ENCODE data around the gene VEGFC.

Gene VEGFC

DNA sequence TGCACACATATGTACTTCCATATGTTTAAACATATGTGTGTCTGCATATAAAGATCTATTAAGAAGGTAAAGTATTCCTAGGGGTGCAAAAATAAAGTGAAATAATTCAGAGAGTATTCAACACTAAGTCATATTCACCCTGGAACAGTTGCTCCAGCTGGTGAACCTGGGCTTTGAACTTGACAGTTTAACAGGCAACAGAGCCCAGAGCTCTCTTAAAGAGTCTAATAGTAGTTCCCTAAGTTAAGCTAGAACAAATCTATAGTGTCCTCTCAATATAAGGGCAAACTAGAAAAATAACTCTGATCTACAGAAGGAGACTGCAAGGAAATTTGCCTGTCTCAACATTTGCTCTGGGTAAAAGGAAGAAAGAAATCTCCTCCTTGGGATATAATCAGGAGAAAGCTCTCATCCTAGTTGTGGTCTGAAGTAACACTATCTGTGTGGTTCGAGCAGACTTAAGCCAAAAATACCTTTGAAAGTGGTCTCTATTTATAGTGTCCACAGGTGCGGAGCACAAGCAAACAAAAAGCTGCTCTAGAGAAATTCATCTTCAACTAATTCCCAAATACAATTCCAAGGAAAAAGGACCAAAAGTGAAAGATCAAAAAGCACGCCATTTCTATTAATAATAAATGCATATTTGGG is 29.9 kb downstream of the VEGFC start:
- DNase-seq: no peak

DNA sequence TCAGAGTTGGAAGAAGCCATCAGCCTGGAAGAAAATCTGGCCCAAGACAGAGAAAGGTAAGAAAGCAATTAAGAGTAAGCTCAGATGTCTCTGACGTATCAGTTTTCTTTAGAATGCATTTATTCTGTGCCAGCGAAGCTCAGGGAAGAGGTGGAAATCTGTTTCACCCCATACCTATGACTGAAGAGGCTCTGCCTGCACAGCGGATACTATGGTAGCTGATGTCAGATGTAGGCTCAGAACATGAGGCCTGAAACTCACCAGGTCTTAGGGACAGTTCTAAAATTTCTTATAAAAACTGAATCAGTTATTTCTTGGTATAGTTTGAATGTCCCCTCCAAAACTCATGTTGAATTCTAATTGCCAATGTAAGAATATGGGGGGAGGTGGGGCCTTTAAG is 30.9 kb downstream of the VEGFC start:
- no peak for DNase-seq

DNA sequence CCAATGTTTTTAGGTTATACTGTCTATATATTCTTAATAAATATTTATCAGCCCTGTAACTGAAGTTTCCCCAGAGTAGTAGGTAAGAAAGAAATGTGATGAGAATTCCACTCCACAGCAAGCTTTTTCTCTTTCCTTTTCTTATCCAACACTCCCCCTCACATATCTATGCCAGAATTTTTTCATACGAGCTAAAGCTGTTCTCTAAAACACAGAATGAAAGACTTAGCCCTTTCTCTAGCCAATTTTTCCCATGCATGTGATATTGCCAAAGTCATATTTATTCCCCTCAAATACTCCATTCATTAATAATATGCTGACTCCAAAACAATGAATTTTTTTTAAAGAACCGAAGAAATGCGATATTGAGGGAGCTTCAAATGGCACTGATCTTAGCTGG is 32.3 kb downstream of the VEGFC start:
- DNase-seq: no peak

DNA sequence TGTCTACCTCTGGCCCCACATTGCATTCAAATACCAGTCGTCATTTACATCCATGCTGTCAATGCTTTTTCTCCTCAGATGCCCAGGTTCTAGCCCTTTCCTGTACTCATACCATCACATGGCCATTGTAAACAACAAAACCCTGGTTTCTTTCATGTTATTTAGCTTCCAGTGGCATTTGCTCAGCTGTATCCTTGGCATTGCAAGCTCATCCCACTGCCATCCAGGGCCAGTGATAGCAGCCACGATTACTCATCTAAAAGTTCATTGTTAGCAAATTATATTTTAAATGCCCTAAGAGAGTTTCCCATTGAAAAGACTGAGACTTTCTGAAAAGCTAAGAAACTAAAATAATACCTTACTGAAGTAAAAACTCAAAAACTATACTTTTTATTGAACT is 34.0 kb downstream of the VEGFC start:
- no peak for DNase-seq

DNA sequence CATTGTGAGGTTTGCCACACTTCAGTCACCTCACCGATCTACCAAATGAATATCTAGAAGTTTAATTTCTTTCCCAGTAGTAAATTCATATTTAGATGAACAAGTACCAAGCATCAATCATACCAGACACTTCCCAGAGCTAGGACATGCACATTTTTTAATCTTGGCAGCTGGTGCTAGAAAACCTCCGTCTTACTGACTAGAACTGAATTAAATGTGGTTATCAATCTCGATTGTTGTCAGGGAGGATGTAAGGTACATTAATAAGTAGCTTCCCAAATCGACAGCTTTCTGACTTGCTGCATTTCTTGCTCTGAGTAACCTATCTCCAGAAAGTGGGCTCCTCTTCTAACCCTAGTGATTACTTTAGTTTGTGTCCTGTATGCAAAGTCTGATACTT is 34.4 kb downstream of the VEGFC start:
- DNase-seq: no peak

DNA sequence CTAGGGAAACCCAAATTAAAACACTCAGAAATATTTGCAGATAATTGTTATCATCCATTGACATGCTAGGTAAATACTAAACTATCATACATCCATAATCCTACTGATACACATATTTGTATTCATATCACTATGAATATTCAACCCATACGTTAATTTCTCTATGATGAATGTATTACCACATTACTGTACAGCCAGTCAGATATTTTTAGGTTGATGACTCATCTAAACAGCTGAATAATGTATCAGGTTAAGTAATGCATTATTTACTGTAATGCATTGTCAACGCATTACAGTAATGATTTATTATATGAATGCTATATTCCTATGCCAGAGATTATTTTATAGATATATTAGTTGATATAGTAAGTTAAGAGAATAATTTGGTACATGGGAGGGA is 37.1 kb downstream of the VEGFC start:
- DNase-seq: no peak

DNA sequence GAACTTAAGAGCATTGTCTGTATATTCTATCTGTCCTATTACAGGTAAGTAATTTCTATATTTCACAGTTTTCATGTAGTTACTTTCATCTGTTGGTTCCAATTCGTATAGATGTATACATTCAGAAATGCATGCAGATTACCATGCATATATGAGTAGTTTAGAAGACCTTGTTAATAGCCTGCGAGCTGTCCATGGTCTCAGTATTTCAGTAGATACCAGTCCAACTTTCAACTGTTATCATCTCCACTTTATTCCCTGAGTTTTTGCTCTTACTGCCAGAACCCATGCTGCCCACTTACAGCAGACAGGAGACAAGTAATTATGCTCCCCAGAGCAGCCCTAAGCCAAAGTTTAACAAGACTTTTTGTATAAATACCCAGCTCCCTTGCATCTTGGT is 37.7 kb downstream of the VEGFC start:
- no peak for DNase-seq

DNA sequence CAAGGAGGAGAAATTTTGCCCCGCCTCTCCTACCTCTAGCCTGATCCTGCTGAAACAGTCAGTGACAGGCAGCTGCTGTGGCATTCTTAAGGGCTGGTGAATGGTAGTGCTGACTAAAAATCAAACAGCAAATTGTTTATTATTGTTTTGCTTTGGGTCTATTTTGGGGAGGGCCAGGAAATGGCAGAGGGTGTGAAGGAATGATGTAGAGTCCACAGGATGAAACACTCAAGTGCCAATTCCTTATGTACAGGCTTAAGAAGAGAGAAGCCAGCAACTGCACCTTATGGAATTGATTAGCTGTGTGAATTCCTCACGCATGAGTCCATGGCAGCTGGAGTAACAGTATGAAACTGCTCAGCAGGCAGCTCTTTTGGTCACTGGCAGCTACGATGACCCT is 39.7 kb downstream of the VEGFC start:
- DNase-seq: no peak

DNA sequence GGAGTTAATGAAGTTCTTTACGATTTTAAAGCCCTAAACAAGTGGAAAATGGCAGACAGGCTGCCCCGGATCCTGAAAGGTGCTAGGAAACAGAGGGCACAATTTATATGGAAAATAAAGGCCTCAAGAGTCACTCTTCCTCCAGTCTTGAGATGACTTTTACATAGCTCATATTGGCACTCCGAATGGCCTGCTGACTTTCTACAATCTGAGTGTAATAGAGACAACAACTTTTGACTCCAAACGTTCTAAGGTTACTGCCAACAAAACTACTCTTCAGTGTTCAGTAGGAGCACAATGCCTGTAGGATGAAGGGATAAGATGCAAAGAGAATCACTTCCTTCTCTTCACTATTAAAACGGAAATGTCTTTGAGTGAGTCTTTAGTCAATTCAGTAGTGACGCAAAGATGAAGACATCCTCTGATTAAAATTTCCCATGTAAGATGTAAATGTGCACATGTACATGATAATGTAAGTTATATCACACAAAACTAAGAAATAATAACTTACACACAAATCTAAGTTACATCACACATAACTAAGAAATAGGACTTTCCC is 40.5 kb downstream of the VEGFC start:
- no peak for DNase-seq

DNA sequence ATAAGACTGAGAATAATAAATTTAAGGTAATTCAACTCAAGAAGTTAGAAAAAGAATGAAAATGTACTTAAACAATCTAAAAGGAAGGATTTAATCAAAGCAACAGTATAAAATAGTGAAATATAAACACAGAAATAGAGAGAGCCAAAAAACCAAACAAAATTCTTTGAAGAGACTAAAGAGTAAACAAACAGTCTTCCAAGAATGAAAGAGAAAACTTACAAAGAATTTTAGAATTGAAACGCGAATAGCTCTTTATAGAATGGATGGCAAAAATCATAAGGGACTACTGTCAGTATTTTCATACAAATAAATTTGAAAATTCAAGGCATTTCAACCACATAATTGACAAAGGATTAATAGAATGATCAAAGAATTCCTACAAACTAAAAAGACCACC is 41.7 kb downstream of the VEGFC start:
- DNase-seq: no peak

DNA sequence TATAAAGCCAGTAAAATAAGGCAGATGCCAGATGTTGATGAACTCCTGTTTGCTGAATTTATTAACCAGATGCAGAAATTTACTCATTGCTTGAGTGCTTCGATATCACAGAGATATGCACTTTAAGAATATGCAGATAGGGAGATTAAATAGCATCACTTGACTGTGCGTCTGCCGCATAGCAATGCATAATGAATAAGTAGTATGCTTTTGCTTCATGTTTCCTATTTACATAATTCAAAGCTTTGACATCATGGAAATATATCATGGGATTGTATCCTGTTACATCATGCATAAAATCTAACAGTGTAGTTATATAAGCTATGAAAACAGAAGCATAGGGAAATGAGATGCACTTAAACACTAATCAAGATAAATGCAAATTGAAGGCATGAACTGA is 45.9 kb downstream of the VEGFC start:
- no peak for DNase-seq

DNA sequence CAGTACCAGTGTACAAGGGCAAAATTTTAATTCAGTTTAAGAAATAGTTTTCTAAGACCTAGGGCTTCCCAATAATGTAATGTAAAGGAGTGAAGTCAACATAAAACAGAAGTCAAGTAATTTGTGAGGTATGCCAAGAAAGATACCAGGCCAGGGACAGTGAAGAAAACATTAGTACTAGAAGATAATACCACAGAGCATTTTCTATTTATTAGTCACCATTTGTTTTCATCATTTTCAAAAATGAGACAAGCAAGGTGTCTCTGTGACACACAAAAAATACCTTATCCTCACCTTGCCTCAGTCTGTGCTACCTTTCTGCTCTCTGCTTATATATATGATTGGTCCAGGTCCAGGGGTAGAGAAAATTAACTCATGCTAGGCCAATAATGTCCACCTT is 46.8 kb downstream of the VEGFC start:
- no peak for DNase-seq

DNA sequence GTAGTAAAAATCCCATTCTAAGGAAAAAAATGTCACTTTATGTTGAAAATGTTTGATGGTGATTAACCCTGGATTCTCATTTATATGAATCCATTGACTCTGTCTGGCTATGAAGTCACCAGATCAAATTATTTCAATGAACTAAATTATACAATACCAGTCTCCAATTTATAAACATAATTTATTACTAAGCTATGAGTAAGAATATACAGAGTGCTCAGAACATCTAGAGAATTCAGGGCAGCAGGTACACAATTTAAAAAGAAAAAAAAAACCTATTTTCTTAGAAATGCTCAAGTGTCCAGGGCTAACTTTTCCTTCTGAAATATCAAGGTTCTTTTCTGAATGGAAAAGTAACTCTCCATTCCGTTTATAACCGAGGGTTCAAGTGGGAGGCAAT is 48.6 kb downstream of the VEGFC start:
- DNase-seq: no peak

DNA sequence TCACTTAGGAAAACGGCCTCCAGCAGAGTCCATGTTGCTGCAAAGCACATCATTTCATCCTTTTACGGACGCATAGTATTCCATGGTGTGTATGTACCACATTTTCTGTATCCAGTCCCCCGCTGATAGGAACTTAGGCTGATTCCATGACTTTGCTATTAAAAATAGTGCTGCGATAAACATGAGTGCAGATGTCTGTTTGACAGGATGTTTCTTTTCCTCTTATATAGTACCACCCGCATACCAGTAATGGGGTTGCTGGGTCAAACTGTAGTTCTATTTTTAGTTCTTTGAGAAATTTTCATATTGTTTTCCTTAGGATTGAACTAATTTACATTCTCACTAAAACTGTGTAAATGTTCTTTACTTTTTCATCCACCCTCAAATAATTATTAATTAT is 50.5 kb downstream of the VEGFC start:
- no peak for DNase-seq

DNA sequence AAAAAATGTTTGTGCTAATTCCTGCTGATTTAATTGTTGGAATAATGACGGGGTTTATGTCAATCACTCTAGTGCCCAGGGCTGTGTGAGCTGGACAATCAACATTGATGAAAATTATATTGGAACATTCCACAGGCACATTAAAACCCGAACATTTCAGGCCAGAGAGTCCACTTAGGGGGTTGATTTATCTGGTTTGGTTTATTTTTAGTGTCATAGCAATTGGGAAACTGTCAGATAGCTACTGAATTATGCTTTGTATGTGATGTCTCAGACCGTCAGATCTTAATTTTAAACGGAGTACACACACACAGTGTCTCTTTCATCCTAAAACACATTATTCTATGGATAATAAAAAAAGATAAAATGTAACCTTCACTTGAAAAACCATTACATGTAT is 51.5 kb downstream of the VEGFC start:
- no peak for DNase-seq

DNA sequence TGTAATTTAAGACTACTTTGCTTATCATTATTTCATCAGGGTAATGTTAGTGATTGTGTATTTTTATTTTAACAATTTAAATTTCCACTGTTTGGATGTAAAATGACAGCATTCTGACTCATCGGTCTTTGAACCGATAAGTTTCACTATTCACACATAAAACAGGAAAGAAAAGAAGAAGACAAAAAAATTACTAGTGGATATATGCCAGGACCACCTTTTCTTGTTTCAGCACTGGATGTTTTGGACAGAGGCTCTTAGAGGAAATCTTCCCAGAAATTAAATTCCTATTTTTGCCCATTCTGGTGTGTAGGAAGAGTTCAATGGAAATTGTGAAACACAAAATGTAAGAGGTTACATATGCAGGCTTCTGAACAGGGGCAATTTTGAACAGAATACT is 57.4 kb downstream of the VEGFC start:
- no peak for DNase-seq

DNA sequence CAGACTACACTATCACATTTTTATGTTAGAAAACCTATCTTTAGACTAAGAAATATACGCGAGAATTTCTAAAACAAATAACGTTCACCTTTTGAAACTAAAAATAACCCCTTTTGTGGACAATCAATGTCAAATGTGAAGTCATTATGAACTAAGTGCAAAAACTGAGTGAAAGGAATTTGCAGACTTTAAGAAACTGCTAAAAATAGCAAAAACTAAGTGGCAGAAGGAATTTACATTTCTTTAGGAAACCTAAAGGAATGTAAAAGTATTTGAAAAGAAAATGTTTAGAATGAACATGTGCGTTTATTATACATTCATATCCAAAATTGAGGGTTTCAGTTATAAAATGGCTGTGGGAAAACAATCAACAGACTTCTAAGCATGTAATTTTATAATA is 58.3 kb downstream of the VEGFC start:
- DNase-seq: no peak

DNA sequence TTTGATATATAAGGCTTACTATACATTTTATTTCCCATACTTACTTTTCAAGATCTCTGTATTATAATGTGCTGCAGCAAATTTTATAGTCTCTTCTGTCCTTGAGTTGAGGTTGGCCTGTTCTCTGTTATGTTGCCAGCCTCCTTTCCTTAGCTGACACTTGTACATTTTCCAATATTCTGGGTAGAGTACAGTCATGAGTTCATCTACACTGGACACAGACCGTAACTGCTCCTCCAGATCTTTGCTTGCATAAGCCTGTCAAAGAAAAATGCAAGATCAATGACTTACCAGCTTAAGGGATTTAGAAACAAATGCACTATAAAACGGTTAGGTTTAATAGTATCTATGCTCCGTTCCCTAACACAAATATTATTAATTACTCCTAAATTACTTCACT is 63.2 kb downstream of the VEGFC start:
- no peak for DNase-seq

DNA sequence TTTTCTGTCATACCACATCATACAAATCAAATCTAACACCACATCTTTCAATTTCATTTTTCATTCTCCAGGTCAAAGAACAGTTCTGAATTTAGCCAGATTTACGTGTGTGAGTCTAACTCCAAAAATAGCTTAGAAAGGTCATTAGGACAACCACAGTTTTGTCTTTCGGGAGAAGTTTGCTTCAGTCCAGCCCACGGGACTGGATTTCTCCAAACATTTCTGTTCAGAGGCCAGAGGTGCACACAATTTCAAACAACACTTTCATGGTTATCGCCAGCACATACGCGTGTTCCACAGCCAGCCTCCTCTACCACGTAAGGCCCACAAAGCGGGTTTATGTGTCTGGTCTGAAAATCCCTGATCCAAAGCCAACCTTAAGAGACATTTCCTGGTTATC is 65.9 kb downstream of the VEGFC start:
- no peak for DNase-seq

DNA sequence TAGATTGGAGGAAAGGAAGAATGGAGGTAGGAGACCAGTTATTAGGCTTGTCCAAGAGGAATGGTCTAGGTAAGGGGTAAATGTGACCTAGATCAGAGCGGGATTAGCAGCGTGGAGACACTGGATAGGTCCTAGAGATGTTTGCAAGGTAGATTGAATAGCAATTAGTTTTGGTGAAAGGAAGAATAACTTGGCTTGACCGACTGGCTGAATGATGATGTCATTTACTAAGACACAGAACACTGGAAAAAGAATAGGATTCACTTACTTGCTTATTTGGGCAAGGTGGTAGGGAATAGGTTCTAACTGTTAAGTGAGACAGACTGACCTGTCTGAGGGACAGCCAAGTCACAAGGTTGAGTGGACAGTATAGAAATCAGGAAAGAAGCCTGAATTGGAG is 71.3 kb downstream of the VEGFC start:
- DNase-seq: no peak

DNA sequence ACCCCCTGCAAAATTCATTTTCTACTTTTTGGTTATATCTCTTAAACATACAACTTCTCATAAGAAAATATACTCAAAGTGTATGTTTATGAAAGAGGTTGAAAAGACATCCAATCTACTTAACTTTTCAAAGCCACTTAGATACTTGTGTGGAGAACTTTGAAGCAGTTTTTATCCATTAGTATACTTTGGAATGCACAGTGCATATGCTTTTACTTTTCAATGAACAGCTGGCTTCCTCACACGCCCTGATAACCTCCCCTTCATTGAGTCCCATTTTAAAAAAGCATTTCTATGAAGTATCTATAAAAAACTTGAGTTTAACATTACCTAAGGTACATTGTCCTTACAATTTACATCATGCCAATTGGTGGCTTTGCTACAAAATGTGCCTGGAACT is 73.8 kb downstream of the VEGFC start:
- DNase-seq: no peak

DNA sequence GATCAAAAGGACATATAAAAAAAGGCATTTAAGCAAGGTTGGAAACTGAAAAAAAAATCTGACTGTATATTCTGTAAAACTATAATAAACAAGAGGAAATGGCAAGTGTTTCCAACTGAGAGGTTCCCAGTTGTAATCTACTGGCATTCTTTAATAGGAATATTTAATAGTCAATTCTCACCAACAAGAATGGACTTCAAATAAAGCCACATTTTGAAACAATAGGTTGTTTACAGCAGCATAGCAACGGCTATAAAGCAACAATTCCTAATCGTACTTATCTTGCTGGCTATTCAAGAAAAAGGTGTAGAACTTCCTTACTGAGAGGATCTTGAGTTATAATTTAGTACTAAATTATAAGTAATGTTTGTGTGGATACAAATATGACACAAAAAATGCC is 75.5 kb downstream of the VEGFC start:
- no peak for DNase-seq

DNA sequence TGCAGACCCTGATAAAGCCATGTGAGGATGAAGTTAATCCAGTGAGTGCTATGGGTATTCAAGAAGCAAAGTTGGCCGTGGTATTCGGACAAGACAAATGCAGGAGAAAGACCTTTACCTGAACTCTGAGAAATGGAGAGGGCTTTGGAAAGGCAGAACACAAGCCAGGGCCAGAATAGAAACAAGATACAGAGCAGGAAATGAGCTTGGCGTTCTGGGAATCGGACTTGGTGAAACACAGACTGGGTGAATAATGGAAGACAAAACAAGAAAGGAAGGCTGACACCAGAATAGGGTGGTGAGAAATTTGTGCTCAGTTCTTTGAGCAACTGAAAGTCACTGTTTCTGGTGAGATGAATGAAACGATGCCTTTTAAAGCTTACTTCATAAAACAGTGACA is 83.3 kb downstream of the VEGFC start:
- no peak for DNase-seq

DNA sequence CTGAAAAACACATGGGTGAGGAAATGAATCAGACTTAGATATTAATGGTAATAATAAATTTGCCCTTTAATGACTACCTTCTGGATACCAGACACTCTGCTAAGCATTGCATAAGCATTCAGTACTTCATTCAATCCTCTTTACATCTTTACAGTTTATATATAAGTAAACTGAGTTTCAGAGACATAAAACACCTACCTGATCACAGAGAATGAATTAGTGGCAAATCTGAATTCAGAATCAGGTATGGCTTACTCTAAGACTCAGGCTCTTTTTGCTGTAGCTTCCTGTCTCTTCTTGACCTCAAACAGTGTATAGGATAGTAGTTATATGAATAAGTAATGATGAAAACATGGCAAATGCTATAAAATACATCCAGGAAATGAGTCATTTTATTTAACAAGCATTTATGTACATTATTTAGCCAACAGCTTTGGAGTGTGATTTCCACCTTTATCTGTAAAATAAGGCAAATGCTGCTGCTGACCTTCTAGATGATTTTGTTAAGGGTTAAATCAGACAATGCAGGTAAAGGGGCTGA is 83.9 kb downstream of the VEGFC start:
- no peak for DNase-seq

Measured in amygdala (tissue), 56 donors.